GM19438 (cell line): Measurements from ENCODE around the gene ELMO1.

ENCODE experiments used
- ATAC-seq: cut with Tn5 transposase; IDR thresholded peaks from one replicate; pipeline ENCODE4 v1.9.1; 2021; ENCODE audit warnings: low read depth; ENCODE audit not compliant: unreplicated experiment

Gene ELMO1

GRCh38 chr7:37471619-37472018 is 23.0 kb upstream of the ELMO1 start:
- ATAC-seq, result no peak

GRCh38 chr7:37467002-37467401 is 18.3 kb upstream of the ELMO1 start:
- ATAC-seq, result no peak

GRCh38 chr7:37462138-37462537 is 13.5 kb upstream of the ELMO1 start:
- no peak for ATAC-seq

- ATAC-seq, result no peak
These were observed 6.4 kb upstream of the ELMO1 start for GRCh38 chr7:37455081-37455480.

GRCh38 chr7:37452346-37452745 is 3.7 kb upstream of the ELMO1 start:
- no peak for ATAC-seq

GRCh38 chr7:37450035-37450434 is 1.4 kb upstream of the ELMO1 start:
- no peak for ATAC-seq

GRCh38 chr7:37449621-37450020 is 957 bp upstream of the ELMO1 start:
- ATAC-seq, result no peak

GRCh38 chr7:37448011-37448635 is 541 bp downstream of the ELMO1 start:
- peak; percentile 18 for ATAC-seq

GRCh38 chr7:37446371-37446770 is 2.3 kb downstream of the ELMO1 start:
- no peak for ATAC-seq

- ATAC-seq, result no peak
These were observed 2.9 kb downstream of the ELMO1 start for GRCh38 chr7:37445790-37446189.

- no peak for ATAC-seq
These were observed 3.5 kb downstream of the ELMO1 start for GRCh38 chr7:37445064-37445723.

- ATAC-seq, result no peak
These were observed 5.0 kb downstream of the ELMO1 start for GRCh38 chr7:37443627-37444026.

- no peak for ATAC-seq
These were observed 6.4 kb downstream of the ELMO1 start for GRCh38 chr7:37442268-37442667.

- ATAC-seq, result no peak
These were observed 6.8 kb downstream of the ELMO1 start for GRCh38 chr7:37441816-37442215.

GRCh38 chr7:37441386-37441760 is 7.3 kb downstream of the ELMO1 start:
- no peak for ATAC-seq

GRCh38 chr7:37440738-37441385 is 7.8 kb downstream of the ELMO1 start:
- no peak for ATAC-seq

- ATAC-seq, result no peak
These were observed 9.0 kb downstream of the ELMO1 start for GRCh38 chr7:37439653-37440026.

- no peak for ATAC-seq
These were observed 9.6 kb downstream of the ELMO1 start for GRCh38 chr7:37438906-37439652.

GRCh38 chr7:37435156-37435855 is 13.4 kb downstream of the ELMO1 start:
- no peak for ATAC-seq

GRCh38 chr7:37434529-37434928 is 14.1 kb downstream of the ELMO1 start:
- ATAC-seq, result no peak

GRCh38 chr7:37433166-37433565 is 15.5 kb downstream of the ELMO1 start:
- ATAC-seq, result no peak
